DMS153 treated with DMSO at 0.1 percent for 48 hours (cell line): ENCODE measurements around the gene CHM.

Source experiments
- DNase-seq: peaks from one replicate; lab custom pipeline; 2025; ENCODE audit not compliant: unreplicated experiment; lab: John Stamatoyannopoulos, UW

CHM gene

DNA sequence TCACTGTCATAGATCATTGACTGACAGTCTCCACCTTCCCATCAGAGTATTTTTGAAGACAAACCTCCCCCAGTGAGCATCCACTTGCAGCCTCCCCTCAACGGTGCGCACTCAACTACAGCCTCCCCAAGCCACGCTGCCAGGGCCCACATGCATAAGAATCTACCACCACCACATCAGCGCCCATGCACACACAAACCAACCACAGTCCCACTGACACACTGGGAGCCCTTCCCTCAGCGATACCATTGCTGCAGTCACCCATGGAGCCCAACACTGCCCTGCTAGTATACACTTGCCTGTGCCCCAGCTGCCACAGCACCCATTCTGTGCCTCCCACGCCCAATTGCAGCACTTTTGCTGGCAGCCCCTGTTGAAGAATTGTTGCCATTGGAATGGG is 132.9 kb downstream of the CHM start:
- no peak for DNase-seq

DNA sequence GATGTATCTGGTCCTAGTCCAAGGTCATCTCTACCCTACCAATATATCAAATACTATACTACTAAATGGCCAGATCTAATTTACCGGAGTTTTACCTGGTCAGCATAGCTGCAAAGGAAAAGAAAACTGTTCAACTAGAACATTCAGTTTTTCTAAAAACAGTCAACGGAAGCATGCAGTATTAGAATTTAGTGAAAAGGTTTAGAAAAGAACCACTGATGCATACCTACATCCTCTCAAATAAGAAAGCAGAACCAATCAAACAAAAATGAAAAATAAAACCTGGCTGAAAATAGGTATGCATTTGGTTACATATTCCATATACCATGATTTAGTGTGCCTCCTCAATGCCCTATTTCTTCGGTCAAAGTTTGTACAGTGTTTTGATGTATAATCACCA is 140.0 kb downstream of the CHM start:
- no peak for DNase-seq

DNA sequence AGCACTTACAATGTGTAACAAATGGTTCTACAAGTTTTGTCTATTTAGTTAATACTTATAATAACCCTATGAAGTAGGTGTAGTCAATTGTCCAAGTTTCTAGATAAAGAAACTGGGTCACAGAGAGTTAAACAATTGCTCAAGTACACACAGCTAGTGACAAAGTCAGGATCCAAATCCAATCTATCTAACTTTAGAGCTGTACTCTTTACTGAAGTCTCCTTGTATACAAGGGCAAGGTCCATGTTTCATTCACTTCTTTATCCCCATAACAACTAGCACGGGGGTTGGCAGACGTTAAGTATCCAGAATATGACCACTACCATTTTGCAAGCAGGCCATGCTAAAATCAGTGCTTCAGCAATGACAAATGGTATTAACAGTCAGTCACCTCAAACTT is 141.0 kb downstream of the CHM start:
- no peak for DNase-seq

DNA sequence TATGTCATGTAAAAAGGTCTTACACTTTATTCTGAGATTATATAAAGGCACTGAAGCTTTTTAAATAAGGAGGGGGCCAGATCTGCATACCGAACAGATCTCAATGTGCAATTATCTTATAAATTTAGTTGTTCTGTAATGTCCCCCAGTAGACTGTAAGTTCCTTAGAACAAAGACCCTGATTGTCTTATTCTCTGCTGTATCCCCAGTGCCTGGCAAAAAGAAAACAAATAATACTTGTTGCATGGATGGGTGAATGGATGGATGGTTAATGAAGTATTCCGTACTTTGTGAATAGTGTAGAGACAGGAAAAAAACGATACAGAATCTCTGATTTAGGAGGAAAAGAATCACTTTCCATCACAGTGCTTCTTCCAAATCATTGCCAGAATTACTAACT is 141.5 kb downstream of the CHM start:
- no peak for DNase-seq

DNA sequence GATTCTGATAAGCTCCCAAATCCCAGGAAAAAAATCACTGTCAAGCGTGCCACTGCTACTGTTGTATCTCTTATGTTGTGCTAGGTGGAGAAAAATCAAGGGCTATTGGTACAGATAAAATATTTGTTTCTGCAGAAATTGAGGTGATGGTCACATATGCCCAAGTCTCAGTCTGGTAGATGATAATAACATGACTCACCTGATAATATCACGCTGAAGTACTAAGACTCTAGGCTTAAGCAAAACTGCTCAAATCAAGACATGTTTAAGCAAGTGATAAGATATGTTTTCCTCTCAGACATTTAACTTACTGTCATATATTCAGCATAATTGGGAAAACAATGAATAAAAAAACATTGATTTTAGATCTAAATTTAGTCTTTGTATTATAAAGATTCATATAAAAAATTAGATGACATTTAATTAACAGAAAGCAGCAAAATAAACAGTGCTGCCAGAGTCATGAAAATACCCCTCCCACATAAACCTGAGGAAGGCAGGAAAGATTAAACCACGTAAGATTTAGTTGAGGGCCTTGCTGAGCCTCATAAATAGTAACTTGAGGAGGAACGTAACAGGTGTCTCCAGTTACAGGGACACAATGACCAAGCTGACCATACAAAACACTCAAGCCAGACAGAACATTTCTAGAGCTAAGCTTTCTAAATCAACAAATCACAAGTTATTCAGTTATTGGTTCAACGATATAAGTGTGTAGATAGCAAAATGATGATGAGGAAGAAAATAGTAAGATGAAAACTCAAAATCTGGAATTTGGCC is 143.5 kb downstream of the CHM start:
- DNase-seq = no peak

DNA sequence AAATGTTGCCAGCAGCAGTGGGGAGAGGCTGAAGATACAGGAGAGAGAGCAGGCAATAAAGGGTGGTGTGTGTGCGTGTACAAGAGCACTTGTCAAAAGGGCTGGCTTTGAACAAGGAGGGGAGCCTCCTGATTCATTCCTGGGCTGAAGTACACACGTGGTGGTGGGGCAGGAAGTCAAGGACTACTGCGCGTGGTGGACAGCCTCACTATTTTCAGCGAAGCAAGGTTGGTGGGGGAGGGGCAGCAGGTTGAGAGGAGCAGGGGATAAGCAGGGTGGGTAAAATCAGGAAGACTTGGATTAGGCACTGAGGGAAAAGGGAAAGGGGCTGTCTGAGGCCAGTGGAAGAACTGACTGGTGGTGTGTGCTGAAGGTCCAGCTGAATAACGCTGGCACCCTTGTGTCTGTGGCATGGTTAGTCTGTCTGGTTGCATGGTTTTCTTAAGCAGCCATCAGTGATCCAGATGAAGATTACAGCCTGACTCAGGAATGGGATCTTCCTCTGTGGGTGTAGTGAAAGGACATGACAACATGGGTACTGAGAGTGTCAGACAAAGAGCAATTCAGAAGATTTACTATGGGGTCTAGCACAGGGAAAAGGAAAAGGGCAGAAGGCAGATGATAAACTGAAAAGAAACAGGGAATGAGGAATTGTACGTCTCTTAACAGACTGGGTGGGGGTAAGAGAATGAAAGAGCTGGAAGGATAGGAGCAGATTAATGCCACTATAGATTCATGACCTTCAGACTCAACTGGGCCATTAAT is 149.8 kb downstream of the CHM start:
- no peak for DNase-seq

DNA sequence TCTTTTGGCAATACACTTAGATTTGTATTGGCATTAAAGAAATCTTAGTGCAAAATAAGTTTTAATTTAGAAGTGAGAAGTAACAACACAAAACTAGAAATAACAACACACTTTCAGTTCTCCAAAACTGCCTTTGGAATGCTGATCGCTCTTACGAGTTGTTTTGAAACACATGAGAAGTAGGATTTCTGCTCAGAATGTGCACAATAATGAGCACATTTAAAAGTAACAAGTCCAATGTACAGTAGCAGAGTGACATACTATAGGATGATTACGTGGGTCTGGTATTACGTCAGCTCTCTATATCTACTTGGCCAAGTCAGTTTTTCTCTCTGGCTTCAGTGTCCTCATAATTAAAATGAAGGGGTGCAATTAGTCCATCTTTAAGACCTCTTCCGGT is 164.8 kb downstream of the CHM start:
- DNase-seq = no peak

DNA sequence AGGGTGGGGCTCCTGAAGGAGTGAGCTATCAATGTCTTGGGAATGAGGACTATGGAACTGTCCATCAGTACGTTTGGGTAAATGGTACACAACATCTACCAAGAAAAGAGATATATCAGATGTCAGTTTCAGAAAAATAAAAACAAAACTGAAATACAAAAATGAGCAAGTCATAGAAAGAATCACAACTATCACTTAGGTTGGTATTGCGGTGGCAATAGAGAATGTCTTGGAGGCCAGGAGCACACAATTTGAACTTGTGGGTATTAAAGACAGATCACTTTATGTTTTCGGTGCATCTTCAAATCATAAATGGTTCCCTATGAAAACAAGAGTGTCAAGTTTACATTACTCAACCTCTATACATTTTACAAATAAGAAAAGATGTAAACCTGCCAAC is 176.8 kb downstream of the CHM start:
- no peak for DNase-seq

DNA sequence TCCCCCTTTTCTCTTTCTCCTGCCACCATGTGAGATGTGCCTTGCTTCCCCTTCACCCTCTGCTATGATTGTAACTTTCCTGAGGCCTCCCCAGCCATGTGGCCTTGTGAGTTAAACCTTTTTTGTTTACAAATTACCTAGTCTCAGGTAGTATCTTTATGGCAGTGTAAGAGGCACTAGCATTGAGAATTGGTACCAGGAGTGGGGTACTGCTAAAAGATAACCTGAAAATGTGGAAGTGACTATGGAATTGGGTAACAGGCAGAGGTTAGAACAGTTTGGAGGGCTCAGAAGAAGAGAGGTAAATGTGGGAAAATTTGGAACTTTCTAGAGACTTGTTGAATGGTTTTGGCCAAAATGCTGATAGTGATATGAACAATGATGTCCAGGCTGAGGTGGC is 182.0 kb downstream of the CHM start:
- no peak for DNase-seq

DNA sequence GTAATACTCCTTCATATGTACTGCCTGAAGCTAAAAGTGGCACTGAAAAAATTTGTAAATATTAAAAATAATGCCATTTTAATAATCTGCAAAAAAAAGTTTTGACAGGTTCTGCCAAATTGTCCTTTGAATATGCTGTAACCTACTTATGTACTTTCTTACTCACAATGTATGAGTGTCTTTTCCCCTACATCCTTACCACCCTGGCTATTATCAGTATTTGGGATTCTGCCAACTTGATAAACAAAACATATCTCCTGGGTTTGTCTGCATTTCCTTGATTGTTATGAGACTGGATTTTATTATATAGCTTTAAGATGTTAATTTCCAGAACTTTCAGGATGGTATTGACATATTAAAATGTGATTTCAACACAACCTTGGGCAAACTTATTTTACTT is 187.9 kb downstream of the CHM start:
- DNase-seq = no peak

DNA sequence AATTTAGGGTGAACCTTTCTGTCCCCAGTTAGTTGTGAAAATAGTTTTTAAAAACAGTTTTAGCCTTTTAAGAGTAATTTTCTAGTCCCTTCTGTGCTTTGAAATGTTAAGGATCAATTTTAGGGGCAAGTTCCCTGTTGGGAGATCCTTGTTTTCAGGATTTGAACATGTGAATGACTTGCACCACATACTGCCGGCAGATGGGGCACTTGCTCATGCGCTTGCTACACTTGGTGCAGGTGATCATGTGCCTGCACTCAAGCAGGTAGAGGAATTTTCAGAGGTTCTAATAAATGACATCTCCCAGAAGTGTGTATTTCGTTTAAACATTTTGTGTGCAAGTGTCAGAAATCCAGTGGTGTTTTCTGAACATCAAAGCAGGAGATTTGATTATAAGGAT is 195.9 kb downstream of the CHM start:
- DNase-seq = no peak

DNA sequence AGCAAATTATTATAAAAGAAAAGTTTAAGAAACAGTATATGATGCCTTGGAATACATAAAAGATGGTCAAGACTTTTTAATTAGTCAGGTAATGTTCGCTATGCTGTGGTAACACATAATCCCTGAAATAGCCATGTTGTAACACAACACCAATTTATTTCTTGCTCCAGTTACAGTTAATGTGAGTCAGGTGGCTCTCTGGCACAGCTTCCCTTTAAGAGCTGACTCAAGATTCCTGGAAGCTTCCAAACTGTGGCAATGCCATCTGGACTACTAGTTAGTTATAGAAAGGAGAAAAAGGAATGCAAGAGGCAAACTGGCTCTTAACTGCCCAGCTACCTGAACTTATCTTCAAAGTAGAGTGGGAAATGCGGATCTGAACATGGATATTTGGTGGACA is 210.5 kb downstream of the CHM start:
- DNase-seq = no peak

DNA sequence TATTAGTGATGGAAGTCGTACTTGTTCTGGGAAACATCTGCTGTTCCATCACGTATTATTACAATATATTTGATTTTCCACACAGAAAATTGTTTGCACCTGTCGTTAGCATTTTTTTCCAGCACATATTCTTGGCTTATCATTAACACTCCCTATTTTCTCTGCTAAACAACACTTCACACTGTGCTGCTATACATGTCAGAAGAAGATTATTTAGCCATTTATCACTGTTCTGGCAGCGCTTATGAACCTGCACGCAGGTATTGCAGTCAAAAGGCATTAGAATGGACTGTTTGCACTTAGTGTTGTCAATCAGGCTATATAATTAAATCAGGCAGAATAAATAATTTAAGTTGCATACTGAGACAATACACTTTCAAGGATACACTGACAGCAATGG is 218.6 kb downstream of the CHM start:
- DNase-seq = no peak

DNA sequence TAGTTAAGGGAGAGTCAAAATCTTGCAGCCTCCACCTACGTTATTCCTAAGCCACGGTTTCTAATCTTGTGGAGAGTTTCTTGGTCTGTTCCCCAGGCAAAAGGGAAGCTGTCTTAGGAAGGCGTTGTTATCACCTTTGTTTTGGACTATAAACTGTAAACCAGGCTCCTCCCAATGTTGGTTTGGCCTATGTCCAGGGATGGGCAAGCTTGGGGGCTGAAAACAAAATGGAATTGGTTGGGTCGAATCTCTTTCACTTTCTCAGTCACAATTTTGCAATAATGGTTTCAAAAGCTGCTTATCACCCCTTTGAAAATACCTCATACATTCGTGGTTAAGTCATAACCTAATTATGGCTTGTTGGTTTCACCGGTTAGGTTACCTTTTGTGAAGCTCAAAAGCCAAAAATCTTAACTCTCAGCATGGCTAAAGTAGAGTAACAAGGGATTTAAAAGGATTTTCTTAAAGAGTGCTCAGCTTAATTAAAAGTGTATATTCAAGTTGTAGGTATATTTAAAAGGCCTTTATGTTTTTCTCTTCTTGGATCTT is 232.1 kb downstream of the CHM start:
- no peak for DNase-seq
